ENCODE results near the gene LIPC. TPM values are rescaled to one million over a fixed set of nuclear protein-coding genes. Genes with fewer than 3 reads are reported as not detected.

Gene LIPC
- total RNA-seq, 1 donor from 2014 or later, result 0.32 TPM

- ATAC-seq, result no peak
- no peak for DNase-seq
- intact Hi-C loops (cut with micrococcal nuclease), result no loop called here
Measured at GRCh38 chr15:58486062-58486461, 54.3 kb downstream of the LIPC start.

DNA sequence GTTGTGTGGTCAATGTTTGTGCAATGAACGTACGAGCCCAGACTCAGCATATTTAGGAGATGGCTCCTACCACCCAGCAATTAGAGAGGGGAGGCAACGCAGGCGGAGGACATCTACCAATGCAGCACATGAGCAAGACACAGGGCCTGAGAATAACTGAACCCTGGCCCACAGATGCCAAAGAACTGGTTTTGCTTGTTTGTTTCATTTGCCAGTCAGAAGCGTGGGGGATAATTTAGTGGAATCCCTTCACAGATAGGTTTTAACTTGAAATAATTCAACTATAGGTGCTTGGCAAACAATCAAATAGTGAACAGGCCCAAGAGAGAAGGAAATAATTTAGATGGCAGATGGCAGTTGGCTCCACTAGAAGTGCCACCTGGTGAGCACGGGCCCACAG, 54.8 kb downstream of the LIPC start:
- ATAC-seq (no peak), DNase-seq (no peak)
- intact Hi-C loops (cut with micrococcal nuclease), result no loop called here

DNA sequence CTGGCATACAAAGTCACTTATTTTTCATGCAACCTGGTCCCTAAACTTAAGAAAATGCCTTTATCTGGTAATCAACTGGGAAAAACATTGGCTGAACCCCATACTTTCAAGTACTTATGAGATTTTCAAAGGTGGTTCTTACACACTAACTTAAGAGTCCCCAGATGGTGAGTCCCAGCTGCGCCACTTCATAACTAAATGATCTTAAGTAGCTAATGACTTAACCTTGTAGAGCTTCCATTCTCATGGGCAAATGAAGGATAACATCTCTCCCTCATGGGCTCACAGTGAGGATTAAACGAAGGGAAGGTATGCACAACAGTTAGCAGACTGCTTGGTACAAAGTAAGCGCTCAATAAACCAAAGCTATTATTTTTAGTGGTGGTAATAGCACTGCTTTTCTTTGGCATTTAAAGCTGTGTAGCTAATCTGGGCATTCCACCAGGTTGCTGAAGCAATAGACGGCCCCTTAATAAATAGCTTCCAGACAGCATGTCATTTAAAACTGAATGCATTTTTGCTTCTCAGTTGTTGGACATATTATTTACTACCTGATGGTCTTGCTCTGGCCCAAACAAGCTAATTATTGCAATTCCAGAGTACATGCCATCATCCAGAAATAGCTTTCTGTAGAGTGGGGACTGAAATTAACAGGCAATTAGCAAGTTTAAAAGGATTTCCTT, 55.4 kb downstream of the LIPC start:
- DNase-seq (no peak), ATAC-seq (no peak)
- intact Hi-C loops (cut with micrococcal nuclease), result no loop called here

DNA sequence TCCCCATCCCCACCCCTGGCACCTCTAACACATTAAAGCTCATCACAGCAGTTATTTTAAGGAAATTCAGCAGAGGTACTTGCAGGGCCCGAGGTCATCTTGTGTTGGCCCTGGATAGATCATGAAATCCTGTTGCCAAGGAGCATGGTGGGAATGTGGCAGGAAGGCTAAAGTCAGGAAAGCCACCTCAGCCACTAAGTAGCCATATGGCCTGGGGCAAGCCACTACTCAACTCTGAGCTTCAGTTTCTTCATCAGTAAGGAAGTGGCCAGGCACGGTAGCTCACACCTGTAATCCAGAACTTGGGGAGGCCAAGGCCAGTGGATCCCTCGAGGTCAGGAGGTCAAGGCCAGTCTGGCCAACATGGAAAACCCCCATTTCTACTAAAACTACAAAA, 55.9 kb downstream of the LIPC start:
- intact Hi-C loops (cut with micrococcal nuclease), result no loop called here
- DNase-seq (no peak), ATAC-seq (no peak)

- ATAC-seq (no peak), DNase-seq (no peak)
- intact Hi-C loops (cut with micrococcal nuclease), result no loop called here
Measured at GRCh38 chr15:58489289-58490085, 57.7 kb downstream of the LIPC start.

DNA sequence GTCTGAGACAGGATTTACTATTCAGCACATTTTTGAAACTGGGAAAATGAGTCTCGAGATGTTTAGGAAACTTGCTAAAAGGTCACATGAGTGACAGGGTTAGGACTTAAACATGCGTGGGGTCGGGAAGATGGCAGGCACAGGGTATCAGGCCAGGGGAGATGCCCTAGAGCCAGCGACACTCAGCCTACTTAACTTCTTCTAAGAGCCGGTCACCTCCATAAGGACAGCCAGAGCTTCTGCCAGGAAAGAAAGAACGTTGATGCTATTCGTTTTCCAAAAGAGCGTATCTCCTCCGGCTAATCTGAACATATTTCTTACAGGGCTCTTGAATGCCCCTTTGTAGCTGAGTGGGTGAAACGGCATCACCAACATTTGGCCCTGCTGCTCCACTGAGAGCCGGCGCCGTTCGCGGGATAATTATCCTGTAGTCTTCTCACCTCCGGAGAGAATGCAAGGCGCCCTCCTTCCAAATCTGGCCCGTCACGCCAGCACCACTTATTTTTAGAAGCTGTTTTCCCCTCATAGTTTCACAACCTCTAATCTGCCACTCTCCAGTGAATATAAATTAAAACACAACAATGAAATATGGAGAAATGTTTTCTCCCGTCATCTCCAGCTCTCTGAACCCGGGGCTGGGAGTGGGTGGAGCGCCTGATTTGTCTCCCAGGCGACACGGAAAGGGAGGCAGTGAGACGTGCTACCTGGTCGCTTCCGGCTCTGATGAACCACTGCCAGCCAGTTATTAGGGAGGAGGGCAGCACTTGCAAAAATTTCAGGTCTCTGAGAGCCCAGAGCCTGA, 58.5 kb downstream of the LIPC start:
- peak; percentile 82 for ATAC-seq
- peak; percentile 65 for DNase-seq
- intact Hi-C loops (cut with micrococcal nuclease), result no loop called here

DNA sequence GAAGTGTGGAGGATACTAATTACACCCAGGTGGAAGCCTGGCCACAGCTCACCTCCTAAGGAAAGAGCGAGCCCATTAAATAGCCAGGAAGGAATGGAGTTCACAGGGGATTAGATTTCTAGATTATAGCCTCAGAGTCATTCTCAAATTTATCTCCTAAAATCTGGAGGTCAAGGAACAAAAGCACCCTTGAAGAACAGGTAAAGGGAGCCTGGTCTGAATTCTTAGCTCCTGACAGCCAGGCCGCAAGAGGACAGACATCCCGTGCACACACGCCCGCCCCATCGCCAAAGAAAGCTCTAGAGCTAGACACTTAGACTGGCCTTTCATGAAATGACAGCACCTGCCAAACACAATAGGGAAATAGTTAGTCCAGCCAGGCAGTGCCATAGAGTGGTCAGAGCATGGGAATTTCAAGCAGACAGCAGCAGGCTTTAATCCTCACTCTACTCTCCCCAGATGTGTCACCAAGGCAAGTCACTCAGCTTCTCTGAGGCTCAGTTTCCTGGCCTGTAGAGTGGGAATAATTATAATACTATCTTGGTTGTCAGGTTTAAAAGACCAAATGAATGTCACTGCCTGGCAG, 59.2 kb downstream of the LIPC start:
- ATAC-seq, result peak; percentile 78
- intact Hi-C loops (cut with micrococcal nuclease), result no loop called here
- peak; percentile 49 for DNase-seq

- intact Hi-C loops (cut with micrococcal nuclease), result no loop called here
- no peak for ATAC-seq
Measured at GRCh38 chr15:58491499-58492202, 59.9 kb downstream of the LIPC start.

GRCh38 chr15:58492661-58493397, 61.0 kb downstream of the LIPC start:
- no peak for DNase-seq
- no peak for ATAC-seq
- intact Hi-C loops (cut with micrococcal nuclease), result no loop called here

More at GRCh38 chr15:58491499-58492202, 59.9 kb downstream of the LIPC start:
- DNase-seq, result no peak

GRCh38 chr15:58494567-58494966, 62.8 kb downstream of the LIPC start:
- ATAC-seq (no peak), DNase-seq (no peak)
- intact Hi-C loops (cut with micrococcal nuclease), result no loop called here

DNA sequence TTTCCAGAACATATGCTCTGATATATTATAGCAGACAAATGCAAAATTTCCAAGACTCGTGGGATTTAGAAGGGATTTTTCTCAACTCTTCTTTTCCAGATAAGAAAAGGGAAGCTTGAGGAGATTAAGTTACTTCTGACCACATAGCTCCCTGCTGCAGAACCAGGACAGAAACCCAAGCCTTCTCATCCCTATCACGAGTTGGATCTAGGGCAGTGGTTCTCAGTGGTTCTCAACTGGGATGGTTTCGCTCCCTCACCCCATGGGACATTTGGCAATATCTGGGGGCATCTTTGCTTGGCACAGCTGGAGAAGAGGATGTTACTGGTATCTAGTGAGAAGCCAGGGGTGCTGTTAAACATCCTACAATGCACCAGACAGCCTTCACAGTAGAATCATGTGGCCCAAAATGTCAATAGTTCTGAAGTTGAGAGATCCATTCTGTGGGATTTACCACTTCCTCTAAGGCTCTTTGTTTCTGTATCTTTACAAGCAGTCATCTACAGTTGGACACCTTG, 64.2 kb downstream of the LIPC start:
- intact Hi-C loops (cut with micrococcal nuclease), result no loop called here
- DNase-seq, result no peak
- ATAC-seq, result no peak

- ATAC-seq (no peak), DNase-seq (no peak)
- intact Hi-C loops (cut with micrococcal nuclease), result no loop called here
Measured at GRCh38 chr15:58497046-58497785, 65.4 kb downstream of the LIPC start.

DNA sequence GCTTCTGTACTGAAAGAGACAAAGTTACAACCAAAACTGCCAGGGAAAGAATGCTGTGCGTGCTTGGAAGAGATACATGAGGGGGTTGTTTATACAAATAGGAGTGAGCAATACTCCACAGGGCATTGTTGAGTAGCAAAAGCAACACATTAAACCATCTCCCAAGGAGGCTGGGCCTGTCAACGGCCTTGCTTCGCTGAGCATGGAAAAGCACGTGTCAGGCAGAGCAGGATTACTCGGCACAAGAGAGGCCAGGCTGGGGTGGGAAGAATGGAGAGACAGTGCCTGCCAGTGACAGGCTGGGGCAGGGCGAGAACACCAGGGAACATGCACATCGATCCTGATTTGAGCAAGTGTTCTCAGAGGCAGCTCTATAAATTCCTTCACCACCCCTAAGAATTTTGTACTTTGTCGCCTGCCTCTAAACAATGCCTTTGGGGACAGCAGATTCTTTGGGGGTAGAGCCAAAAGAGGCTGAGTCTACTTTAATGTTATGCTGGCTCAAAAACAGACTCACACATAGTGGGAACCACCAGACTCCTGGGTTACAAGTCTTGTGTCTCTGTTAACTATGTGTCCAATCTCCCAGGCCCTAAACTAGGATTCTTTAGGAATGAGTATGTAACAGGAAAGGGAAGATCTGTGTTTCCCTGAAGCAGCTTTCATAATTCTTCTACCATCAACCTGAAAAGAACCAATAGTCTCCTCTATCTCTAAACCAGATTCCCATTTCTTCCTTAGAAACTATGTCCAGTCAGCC, 67.2 kb downstream of the LIPC start:
- ATAC-seq (peak; percentile 48), DNase-seq (no peak)
- intact Hi-C loops (cut with micrococcal nuclease), result no loop called here

DNA sequence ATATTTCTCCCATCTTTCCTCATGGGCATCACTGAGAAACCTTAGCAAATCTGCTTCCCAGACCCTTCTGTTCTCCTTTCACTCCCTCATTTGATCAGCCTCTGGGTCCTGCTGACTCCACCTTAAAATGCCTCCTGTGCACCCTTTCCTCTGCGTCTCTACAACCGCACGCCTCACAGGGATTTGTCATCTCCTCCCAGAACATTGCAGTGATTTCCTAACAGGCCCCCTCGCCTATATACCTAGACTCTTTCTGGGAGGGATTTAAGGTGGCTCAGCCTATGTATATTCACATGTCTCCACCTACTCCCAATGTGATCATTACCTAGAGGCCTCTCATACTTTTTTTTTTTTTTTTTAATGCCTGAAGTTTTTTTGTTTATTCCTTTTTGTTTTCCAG, 69.2 kb downstream of the LIPC start:
- ATAC-seq (no peak), DNase-seq (no peak)
- intact Hi-C loops (cut with micrococcal nuclease), result no loop called here

- no peak for ATAC-seq
Measured at GRCh38 chr15:58501636-58502188, 69.9 kb downstream of the LIPC start.

More at GRCh38 chr15:58501636-58502188, 69.9 kb downstream of the LIPC start:
- no peak for DNase-seq
- intact Hi-C loops (cut with micrococcal nuclease), result no loop called here

Data from left ventricle myocardium superior (tissue), 1 donor.